SK-N-MC (cell line): ENCODE data around the gene CADPS.

Experiments
- EZH2 ChIP-seq: fragments of 200-600 bp; sonication (generic); IDR thresholded peaks from one replicate; pipeline ENCODE4 v1.6.1; 2017; ENCODE audit warnings: antibody characterized with exemption
- FOXP2 ChIP-seq: optimal IDR thresholded peaks from 2 replicates; pipeline ENCODE3; 2011; ENCODE audit warnings: mild to moderate bottlenecking, moderate library complexity; ENCODE audit not compliant: insufficient read depth; ENCODE audit errors: extremely low read length, control extremely low read depth
- POLR2AphosphoS5 ChIP-seq: IDR thresholded peaks from 2 replicates; pipeline ENCODE4 v1.6.1; 2012; ENCODE audit warnings: mild to moderate bottlenecking, low read depth, low read length, borderline replicate concordance

DNA sequence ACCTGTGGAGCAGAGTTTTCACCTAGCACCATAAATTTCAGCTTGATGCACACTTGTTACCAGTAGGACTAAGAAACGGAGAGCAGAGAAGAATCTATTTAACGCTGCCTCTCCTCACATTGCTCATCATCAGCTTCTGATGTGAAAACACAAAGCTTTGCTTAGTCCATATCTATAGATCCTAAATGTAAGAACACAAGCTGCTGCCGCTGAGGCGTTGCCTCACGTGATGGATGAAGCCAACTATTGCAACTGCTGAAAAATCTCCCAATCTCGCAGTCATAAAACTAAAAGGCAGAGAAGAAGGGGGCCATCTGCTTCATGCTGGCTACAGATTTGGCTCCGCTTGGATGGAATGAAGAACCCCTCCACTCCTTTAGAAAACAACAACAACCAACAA lies 42.7 kb downstream of the CADPS start:
- TF ChIP-seq POLR2AphosphoS5 (no peak), EZH2 (no peak), FOXP2 (no peak)
